ENCODE results near the gene DCTN3.

Gene DCTN3

GRCh38 chr9:34637356-34638137 is 17.3 kb upstream of the DCTN3 start, which contains the start of gene SIGMAR1:
Gene SIGMAR1, minus strand, starts transcription at chr9:34637787. Its CDS starts 90 bp downstream, at chr9:34637697.
- peak within 1 kb of the TSS; percentile 89 to 91 for H3K4me3 Mint-ChIP-seq
- ATAC-seq (replicated peaks): peak; percentile 93
- DNase-seq: peak; percentile 93 to 96 (median 93)
- H3K9me3 Mint-ChIP-seq: no peaks in the 10 kb centered on the region
- peaks cover 26 to 28% of the 10 kb centered on the region in 2 donors for H3K4me1 Mint-ChIP-seq (ENCODE audit: low read depth in 2 of 2)
- no peaks in the 10 kb centered on the region for H3K27me3 Mint-ChIP-seq
- H3K27ac Mint-ChIP-seq: peak within 1 kb of the TSS; percentile 92 to 99
- peaks cover 11% of the 10 kb centered on the region for H3K36me3 Mint-ChIP-seq (ENCODE audit: insufficient read depth)

- Mint-ChIP-seq H3K36me3 (ENCODE audit: insufficient read depth) (peaks cover 11% of the 10 kb centered on the region), H3K4me1 (ENCODE audit: low read depth in 2 of 2) (peaks cover 26 to 28% of the 10 kb centered on the region in 2 donors), H3K27ac (peak overlapping the region; percentile 92 to 99), H3K27me3 (no peaks in the 10 kb centered on the region), H3K9me3 (no peaks in the 10 kb centered on the region), H3K4me3 (peak overlapping the region; percentile 89 to 91)
- no peak for DNase-seq
- peak; percentile 16 for ATAC-seq (replicated peaks)
Measured at GRCh38 chr9:34636791-34637355, 16.6 kb upstream of the DCTN3 start.

GRCh38 chr9:34635556-34635955 is 15.3 kb upstream of the DCTN3 start:
- no peaks in the 10 kb centered on the region for H3K9me3 Mint-ChIP-seq
- ATAC-seq (replicated peaks) (no peak), DNase-seq (no peak)
- H3K4me3 Mint-ChIP-seq: peak overlapping the region; percentile 89 to 91
- peaks cover 26 to 30% of the 10 kb centered on the region in 2 donors for H3K4me1 Mint-ChIP-seq (ENCODE audit: low read depth in 2 of 2)
- peaks cover 3 to 5% of the 10 kb centered on the region in 2 donors for H3K27me3 Mint-ChIP-seq
- peaks cover 11% of the 10 kb centered on the region for H3K36me3 Mint-ChIP-seq (ENCODE audit: insufficient read depth)
- H3K27ac Mint-ChIP-seq: peak overlapping the region in 1 of 2 donors; percentile 38

GRCh38 chr9:34634551-34635248 is 14.4 kb upstream of the DCTN3 start:
- Mint-ChIP-seq H3K36me3 (ENCODE audit: insufficient read depth) (peaks cover 11% of the 10 kb centered on the region), H3K4me1 (ENCODE audit: low read depth in 2 of 2) (peaks cover 26 to 37% of the 10 kb centered on the region in 2 donors), H3K27ac (peak overlapping the region in 1 of 2 donors; percentile 38), H3K9me3 (no peaks in the 10 kb centered on the region), H3K4me3 (peak overlapping the region in 1 of 2 donors; percentile 51), H3K27me3 (peaks cover 12 to 13% of the 10 kb centered on the region in 2 donors)
- DNase-seq: no peak
- ATAC-seq (replicated peaks): no peak

GRCh38 chr9:34633851-34634550 is 13.7 kb upstream of the DCTN3 start:
- peaks cover 14% of the 10 kb centered on the region for H3K36me3 Mint-ChIP-seq (ENCODE audit: insufficient read depth)
- H3K4me3 Mint-ChIP-seq: no peak overlapping the region
- H3K27ac Mint-ChIP-seq: peak overlapping the region in 1 of 2 donors; percentile 20
- H3K4me1 Mint-ChIP-seq (ENCODE audit: low read depth in 2 of 2): peaks cover 33 to 41% of the 10 kb centered on the region in 2 donors
- peak; percentile 23 for ATAC-seq (replicated peaks)
- peak; percentile 67 to 74 (median 72) for DNase-seq
- no peaks in the 10 kb centered on the region for H3K9me3 Mint-ChIP-seq
- peaks cover 19 to 20% of the 10 kb centered on the region in 2 donors for H3K27me3 Mint-ChIP-seq

- no peak for DNase-seq
- H3K27me3 Mint-ChIP-seq: peaks cover 25 to 28% of the 10 kb centered on the region in 2 donors
- no peak overlapping the region for H3K27ac Mint-ChIP-seq
- H3K9me3 Mint-ChIP-seq: no peaks in the 10 kb centered on the region
- no peak for ATAC-seq (replicated peaks)
- H3K36me3 Mint-ChIP-seq (ENCODE audit: insufficient read depth): peaks cover 13% of the 10 kb centered on the region
- no peak overlapping the region for H3K4me3 Mint-ChIP-seq
- peaks cover 36 to 38% of the 10 kb centered on the region in 2 donors for H3K4me1 Mint-ChIP-seq (ENCODE audit: low read depth in 2 of 2)
Measured at GRCh38 chr9:34633166-34633565, 12.9 kb upstream of the DCTN3 start.

GRCh38 chr9:34630402-34631154 is 10.3 kb upstream of the DCTN3 start:
- Mint-ChIP-seq H3K27ac (no peak overlapping the region), H3K4me1 (ENCODE audit: low read depth in 2 of 2) (peaks cover 22 to 23% of the 10 kb centered on the region in 2 donors), H3K27me3 (peaks cover 51 to 54% of the 10 kb centered on the region in 2 donors), H3K9me3 (no peaks in the 10 kb centered on the region), H3K36me3 (ENCODE audit: insufficient read depth) (peaks cover 9% of the 10 kb centered on the region), H3K4me3 (peak overlapping the region; percentile 76 to 88)
- no peak for ATAC-seq (replicated peaks)
- DNase-seq: no peak

- Mint-ChIP-seq H3K4me1 (ENCODE audit: low read depth in 2 of 2) (peaks cover 18 to 20% of the 10 kb centered on the region in 2 donors), H3K36me3 (ENCODE audit: insufficient read depth) (peaks cover 3% of the 10 kb centered on the region), H3K4me3 (peak overlapping the region; percentile 76 to 88), H3K27ac (peak overlapping the region; percentile 20 to 27), H3K27me3 (peaks cover 52 to 64% of the 10 kb centered on the region in 2 donors), H3K9me3 (no peaks in the 10 kb centered on the region)
- ATAC-seq (replicated peaks) (no peak), DNase-seq (no peak)
Measured at GRCh38 chr9:34629491-34629808, 9.2 kb upstream of the DCTN3 start.

GRCh38 chr9:34628656-34629490 is 8.6 kb upstream of the DCTN3 start, which contains the start of gene ARID3C:
Gene ARID3C, minus strand, starts transcription at chr9:34629066. Its CDS starts 1,052 bp downstream, at chr9:34628014.
- ATAC-seq (replicated peaks) (peak; percentile 87), DNase-seq (peak in 2 of 3 experiments; percentile 23 to 39)
- Mint-ChIP-seq H3K9me3 (no peaks in the 10 kb centered on the region), H3K36me3 (ENCODE audit: insufficient read depth) (peaks cover 3% of the 10 kb centered on the region), H3K4me3 (peak within 1 kb of the TSS; percentile 76 to 88), H3K27me3 (peaks cover 54 to 69% of the 10 kb centered on the region in 2 donors), H3K4me1 (ENCODE audit: low read depth in 2 of 2) (peaks cover 18 to 20% of the 10 kb centered on the region in 2 donors), H3K27ac (peak within 1 kb of the TSS; percentile 20 to 27)

GRCh38 chr9:34627716-34628655 is 7.7 kb upstream of the DCTN3 start:
- Mint-ChIP-seq H3K9me3 (no peaks in the 10 kb centered on the region), H3K27ac (peak overlapping the region in 1 of 2 donors; percentile 20), H3K27me3 (peaks cover 62 to 78% of the 10 kb centered on the region in 2 donors)

GRCh38 chr9:34625186-34625486 is 4.8 kb upstream of the DCTN3 start:
- H3K4me1 Mint-ChIP-seq (ENCODE audit: low read depth in 2 of 2): peaks cover 24 to 26% of the 10 kb centered on the region in 2 donors
- peaks cover 12% of the 10 kb centered on the region for H3K36me3 Mint-ChIP-seq (ENCODE audit: insufficient read depth)
- H3K9me3 Mint-ChIP-seq: no peaks in the 10 kb centered on the region
- H3K27ac Mint-ChIP-seq: no peak overlapping the region
- no peak overlapping the region for H3K4me3 Mint-ChIP-seq
- DNase-seq: no peak
- no peak for ATAC-seq (replicated peaks)
- peaks cover 70 to 89% of the 10 kb centered on the region in 2 donors for H3K27me3 Mint-ChIP-seq

More at GRCh38 chr9:34627716-34628655, 7.7 kb upstream of the DCTN3 start:
- H3K4me3 Mint-ChIP-seq: peak overlapping the region; percentile 68 to 78
- peaks cover 8% of the 10 kb centered on the region for H3K36me3 Mint-ChIP-seq (ENCODE audit: insufficient read depth)
- H3K4me1 Mint-ChIP-seq (ENCODE audit: low read depth in 2 of 2): peaks cover 16 to 25% of the 10 kb centered on the region in 2 donors
- ATAC-seq (replicated peaks) (no peak), DNase-seq (no peak)
